NCI-H1048 (cell line): Measurements from ENCODE around the gene GP5.
A peak's percentile ranks its signal among the peaks of the same experiment; 100 is the strongest.

Experiments used
- DNase-seq: peaks from one replicate; lab custom pipeline; 2025; lab: John Stamatoyannopoulos, UW

GP5 gene, protein sequence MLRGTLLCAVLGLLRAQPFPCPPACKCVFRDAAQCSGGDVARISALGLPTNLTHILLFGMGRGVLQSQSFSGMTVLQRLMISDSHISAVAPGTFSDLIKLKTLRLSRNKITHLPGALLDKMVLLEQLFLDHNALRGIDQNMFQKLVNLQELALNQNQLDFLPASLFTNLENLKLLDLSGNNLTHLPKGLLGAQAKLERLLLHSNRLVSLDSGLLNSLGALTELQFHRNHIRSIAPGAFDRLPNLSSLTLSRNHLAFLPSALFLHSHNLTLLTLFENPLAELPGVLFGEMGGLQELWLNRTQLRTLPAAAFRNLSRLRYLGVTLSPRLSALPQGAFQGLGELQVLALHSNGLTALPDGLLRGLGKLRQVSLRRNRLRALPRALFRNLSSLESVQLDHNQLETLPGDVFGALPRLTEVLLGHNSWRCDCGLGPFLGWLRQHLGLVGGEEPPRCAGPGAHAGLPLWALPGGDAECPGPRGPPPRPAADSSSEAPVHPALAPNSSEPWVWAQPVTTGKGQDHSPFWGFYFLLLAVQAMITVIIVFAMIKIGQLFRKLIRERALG

DNA sequence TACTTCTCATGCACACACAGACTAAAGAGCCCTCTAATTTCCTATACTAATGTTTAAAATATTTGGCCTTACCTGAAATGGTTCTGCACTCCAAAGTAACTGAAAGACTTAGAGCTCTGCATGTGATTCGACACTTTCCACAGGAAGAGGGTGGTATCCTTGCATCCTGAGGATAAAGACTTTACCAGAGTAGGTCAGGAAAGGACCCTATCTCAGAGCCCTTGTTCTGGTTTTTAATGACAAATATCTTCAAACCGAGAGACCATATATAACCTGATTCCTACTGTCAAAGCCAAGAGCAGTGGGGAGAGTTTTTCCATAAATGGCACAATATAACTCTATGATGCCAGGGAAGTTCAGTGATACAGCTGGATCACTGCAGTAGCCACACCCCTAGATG, at the start of gene GP5:
GP5 (minus strand) TSS at position 101 of the 400 bp plus-strand sequence. CDS start 984 bp downstream, outside the sequence.
- no peak for DNase-seq

DNA sequence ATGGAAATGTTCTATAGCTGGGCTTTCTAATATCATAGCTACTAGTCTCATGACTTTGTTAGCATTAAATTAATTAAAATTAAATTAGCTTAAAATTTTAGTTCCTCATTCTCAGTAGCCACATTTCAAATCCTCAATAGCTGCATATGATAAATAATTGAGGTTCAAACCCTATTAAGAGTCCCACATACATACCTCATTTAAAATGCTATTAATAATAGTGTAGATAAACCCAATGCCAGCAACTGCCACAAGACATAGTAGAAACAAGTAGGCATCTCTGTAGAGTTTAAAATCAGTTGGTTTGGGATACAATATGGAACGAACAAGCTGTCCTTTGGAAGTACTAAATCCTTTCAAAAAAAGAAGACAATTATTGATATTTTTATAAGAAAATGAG, 48.6 kb upstream of the GP5 start:
- DNase-seq, result no peak

DNA sequence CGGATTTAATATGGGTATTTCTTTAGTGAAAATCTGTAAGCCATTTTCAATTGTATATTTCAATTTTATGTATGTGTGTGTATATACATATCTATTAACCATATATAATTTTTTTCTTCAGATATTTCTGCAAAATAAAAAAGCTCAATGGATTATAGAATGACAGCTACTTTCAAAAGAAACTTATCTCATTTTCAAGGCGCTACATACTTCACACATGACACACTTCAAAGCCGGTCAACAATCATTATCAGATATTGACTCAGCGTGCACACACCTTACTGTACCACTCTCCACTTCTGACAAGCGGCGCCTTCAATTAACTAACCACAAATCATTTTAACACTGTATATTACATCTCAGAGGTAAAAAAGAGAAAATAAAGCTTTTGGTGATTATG, 48.1 kb upstream of the GP5 start:
- DNase-seq, result no peak

DNA sequence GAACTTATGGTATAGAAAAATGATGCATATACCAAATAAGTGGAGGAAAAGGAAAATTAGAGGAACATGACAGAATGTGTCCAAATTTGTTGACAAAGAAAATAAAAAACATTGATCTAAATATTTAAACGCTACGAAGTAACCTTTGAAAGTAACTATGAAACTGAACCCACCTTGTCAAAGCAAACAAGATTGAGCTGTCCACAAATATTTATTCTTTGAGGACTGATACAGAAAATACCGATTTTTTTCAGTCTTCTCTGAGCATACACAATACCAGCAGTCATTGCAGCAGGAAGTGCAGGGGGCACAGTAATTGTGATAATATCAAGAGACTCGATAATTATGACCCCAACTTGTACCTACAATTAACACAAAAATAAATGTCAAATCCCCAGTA, 47.7 kb upstream of the GP5 start:
- no peak for DNase-seq

DNA sequence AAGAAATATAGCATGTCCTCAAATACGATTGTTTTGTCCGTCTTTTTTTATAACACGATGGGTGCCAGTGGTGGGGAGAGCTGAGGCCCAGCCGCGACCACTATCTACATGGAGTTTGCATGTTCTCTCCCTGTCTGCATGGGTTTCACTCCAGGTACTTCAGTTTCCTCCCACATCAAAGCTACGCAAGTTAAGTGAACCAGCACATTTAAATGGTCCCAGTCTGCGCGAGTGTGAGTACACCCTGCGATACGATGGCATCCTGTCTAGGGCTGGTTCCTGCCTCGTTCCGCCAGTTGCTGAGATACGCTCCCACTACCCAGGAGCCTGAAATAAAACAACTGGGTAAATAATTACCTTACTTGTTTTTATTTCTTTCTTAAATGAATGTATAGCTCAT, 47.1 kb upstream of the GP5 start:
- no peak for DNase-seq

DNA sequence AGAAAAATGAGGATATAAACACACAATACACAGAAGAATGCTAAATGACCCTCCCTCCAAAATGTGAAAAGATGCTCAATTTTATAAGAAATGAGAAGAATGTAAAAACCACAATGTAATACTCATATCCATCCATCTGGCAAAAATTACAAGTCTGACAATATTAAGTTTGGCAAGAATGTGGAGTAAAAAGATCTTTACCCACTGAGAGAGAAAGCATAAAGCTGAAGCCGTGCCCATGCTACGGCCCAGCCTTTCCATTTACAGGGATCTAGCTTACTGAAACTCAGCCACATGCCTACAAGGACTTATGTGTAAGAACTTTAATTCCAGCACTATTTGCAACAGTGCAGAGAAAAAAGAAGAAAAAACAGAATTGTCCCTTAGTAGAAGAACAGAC, 44.8 kb upstream of the GP5 start:
- no peak for DNase-seq

DNA sequence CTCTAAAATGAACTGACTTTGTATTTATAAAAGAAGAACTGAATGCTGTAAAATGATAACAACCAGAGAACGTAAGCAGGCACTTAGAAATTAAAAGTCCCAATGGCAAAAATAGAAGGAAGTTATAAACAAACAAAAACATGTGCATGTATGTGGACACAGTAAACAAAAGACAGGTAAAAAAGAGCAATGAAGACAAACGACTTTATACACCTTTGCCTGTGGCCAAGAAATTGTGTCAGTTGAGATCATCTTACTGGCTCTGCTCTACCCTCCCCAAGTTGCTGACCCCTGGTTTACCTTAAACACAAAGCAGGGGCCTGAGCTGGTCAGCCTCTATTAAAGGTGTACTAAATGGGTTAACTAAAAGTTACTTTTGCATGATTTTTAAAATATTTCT, 41.7 kb upstream of the GP5 start:
- no peak for DNase-seq

DNA sequence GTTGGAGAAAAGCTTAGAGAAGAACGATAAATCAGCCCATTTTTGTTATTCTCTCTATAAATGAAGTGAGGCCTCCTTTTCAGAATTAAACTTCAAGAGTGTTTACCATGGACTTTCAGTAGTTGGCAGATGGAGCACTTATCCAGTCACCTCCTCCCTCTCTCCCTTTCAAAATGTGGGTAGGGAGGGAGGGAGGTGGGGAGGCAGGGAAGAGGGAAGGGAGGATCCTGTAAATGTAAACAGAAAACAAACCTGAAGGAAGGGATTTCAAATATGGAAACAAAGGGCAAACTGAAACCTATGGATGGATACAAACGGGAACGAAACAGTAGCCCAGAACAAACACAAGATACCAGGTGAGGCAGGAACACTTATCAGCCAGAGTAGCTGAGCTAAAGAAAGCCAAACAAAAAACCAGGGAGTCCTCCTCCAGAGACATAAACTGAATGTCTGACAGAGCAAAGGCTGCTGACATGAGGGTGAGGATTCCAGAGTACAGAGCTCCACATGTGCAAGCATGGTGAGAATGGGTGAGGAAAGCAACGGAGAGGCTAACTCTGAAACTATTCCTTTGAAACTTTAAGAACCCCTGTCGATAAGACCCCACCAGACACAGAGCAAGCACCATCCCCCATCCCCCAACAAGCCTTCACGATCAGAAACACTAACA, 41.0 kb upstream of the GP5 start:
- DNase-seq, result no peak

DNA sequence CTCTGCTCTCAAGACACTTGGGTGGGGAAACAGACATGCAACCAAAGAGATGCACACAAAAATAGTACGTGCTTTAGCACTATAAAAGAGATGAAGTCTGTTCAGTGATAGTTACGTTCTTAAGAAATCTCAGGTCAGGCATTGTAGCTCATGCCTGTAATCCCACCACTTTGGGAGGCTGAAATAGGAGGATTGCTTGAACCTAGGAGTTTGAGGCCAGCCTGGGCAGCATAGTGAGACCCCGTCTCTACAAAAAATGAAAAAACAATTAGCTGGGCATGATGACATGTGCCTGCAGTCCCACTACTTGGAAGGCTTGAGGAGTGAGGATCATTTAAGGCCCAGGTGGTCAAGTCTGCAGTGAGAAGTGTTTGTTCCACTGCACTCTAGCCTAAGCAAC, 35.4 kb upstream of the GP5 start:
- no peak for DNase-seq

DNA sequence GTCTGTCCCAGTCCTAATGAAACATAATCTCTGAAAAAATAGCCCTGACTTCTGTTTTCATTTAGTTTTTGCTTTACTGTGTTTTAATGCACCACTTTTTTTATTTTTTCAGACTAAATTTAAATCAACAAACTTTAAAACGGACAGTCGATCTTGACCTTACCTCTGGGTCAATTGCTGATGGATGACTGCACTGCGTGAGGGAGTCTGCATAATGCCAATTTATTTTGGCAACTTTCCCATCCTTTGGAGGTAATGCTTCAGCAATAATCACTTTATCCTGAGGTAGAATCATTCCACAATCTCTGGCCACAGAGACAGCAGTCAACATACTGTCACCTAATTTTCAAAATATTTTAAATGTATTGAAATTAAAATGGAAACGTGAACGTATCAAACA, 32.5 kb upstream of the GP5 start:
- DNase-seq, result no peak

DNA sequence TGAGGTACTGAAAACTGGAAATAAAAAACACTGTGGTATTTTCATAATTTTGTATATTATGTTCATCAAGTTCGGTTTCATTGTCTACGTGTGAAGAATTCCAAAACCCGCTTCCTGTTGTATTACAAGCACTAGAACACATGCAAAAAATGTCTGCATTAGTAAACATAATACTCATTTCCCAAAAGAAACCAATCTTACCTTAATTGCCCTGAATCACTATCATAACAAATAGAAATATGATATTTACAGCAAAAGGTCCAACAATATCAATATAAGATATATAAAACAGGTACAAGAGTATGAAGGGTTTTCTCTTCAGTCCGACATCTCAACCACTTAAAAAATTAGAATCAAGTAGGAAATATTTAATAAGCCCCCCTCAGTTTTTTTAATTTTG, 26.3 kb upstream of the GP5 start:
- DNase-seq, result no peak

DNA sequence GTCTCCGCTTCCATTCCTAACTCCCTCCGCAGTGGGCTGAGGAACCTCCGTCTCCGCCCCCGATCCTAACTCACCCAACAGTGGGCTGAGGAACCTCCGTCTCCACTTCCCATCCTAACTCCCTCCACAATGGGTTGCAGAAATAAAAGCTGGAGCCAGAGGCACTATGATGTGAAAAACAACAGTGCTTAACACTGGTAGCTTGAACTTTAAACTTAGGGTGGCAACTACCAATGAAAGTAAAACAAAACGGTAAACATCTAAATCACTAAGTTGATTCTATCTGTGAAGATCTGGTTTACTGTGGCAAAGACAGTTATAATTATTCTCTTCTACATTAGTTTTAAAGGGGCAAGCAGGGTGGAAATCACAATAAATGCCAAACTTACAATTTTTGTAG, 25.9 kb upstream of the GP5 start:
- no peak for DNase-seq

DNA sequence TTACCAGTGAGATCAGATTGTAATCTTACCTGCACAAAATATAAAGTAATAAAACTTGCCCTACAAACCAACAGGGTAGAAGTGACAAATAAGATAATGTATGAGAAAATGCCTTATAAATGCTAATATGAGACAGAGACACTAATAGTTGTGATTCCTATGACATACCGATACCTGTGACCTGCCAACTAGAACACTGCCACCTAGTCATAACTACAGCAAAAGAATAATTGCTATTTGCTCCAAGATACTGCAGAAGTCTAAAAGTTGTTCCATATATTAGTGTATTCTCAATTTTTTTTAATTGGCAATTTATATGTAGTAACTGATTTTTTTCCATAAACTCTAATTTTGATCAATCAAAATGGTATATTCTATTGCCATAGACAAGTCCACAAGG, 25.3 kb upstream of the GP5 start:
- DNase-seq, result no peak

DNA sequence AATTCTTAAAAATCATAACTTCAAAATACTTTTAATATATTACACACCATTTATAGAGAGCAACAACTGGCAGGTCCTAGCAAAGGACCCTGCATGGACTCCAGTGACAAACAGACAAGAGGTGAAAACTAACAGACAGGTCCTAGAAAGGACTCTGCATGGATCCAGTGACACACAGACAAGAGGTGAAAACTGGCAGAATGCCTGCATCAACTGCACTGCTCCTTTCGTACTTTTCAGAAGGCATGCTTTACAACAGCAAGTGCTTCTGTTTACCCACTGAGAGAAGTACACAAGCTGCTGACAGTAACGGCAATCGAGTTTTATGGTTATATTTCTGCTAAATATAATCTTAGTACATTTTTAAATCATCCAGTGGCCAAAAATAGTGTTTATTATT, 24.3 kb upstream of the GP5 start:
- DNase-seq, result no peak

DNA sequence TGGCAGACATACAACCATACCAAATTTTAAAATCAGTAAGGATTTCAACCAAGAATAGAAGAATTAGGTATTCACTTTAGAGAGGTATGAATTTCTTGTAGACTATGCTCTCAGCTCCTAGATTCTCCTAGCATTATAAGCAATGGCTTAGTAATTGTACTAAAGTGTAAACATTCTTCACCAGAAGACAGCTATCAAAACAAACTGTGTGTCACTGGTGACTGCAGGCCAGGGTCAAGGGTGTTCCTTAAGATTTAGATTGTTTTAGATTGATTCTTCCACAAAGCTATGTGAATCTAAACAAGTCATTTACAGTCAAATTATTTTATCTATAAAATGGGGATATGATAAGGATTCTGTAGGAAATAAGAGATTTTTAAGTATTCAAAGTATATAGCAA, 23.1 kb upstream of the GP5 start:
- no peak for DNase-seq

DNA sequence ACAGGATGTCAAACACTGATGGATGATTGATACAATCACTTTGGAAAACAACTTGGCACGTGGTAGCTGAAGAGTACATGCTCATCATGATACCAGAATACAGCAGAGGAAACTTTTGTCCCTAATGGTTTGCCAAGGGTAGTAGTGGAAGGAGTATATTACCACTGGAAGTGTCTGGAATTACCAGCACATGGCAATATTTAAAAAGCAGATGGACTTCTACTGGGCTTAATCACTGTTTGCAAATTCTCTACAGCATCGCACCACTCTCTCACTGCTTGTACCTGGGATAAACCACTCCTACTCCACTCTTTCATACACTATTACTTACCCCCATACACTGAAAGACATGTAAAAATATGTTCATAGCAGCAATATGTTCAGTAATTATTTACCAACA, 19.6 kb upstream of the GP5 start:
- no peak for DNase-seq

DNA sequence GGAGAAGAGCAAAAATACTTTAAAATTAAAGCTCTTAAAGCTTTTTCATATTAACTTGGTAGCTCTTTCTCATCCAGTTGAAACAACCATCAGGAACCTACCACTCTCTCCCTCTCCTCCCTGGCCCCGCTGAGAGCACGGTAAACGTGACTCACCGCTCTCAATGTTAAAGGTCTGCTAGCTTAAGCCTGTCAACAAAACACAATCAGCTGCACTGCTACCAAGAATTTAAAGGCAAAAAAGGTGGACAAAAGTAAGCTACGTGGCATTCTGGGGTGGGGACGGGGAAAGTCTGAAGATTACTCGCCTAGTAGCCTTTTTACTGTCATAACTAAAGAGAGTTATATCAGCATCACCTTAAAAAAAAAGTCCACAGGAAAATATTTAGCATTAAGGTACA, 8.4 kb upstream of the GP5 start:
- DNase-seq, result no peak

DNA sequence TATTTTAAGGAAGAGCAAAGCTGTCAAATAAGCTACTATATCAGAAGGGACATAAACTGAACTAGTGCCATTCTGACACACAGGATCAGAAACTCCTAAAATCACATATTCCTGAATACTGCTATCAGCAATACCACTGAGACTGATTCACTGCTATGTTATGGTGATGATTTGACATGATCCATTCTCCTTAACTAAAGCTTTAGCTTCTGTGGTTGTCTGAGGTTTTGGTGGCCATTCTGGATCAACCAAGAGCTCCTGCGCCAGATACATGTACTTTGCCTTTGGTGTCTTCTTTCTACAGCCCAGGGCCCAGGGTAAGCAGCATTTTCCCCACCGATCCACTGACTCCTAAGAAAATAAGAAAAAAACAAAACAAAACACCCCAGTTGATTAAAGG, 6.7 kb upstream of the GP5 start:
- no peak for DNase-seq

DNA sequence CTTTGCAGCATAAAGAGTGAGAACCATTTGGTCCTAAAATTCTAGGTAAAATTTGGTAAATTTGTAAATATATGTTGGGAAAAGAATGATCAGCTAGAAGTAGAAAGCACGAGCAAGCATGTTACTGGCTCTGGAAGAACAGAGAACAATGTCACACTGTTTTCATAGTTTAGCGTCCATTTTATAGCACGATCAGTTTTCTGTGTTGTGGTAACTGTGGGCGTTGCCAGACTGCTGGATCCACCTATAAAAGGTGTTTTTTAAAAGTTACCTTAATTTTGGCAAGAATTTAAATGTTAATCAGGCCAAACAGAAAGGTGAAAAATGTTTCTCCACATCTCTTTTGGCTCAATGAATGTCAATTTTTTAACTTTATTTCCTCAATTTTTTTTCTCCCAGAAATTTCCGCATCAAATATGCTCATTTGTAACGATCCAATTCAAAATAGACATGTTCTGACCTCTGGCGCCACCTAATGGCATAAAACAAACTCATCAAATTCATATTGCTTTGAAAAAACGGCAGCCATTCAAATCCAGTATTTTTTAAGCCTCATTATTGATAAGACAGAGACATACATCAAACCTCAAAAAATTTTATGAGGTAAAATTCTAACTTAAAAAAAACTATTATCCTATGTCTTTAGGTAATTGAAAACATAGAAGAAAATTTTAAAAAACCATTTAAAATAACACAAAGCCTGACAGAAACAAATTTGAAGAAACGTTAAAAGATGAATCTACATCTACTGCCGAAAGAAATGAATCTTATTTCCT, 5.5 kb upstream of the GP5 start:
- peak; percentile 33 for DNase-seq

DNA sequence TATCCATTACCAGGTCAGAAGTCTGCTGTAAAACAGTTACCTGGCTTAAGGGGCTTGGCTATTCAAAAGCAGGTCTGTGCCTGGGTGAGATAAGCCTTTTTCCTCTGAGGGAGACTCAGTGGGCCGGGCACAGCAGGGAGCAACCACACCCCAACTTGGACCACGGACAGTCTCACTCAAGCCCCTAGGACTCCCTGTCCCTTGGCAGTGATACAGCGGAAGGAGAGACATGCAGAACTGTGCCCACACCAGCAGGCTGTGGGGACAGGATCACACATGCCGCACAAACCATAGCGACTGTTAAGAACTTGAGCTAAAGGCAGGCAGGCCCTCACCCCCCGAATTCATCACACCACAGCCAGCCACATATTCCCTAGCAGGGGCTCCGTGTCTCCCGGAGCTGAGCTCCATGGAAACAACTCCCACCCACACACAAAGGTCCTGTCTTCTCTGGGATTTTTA, 2.8 kb upstream of the GP5 start:
- DNase-seq, result no peak

DNA sequence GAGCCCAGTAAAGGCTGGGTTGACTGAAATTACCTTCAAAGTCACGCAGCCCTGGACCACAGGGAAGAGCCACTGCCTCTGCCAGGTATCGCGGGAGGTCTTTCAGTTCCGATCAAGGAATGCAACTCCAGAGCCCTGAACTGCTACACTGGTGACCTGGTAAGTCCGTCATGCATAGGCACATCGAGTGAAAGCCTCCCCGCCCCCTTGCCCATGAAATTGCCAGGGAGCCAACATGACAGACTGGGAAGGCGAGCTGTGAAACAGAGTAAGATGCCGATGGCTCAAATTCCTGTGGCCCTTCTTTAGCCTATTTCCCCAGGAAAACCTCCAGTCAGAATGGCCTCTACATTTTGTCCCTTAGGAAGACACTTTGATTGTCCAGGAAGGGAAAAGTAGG, 2.3 kb upstream of the GP5 start:
- DNase-seq, result no peak

DNA sequence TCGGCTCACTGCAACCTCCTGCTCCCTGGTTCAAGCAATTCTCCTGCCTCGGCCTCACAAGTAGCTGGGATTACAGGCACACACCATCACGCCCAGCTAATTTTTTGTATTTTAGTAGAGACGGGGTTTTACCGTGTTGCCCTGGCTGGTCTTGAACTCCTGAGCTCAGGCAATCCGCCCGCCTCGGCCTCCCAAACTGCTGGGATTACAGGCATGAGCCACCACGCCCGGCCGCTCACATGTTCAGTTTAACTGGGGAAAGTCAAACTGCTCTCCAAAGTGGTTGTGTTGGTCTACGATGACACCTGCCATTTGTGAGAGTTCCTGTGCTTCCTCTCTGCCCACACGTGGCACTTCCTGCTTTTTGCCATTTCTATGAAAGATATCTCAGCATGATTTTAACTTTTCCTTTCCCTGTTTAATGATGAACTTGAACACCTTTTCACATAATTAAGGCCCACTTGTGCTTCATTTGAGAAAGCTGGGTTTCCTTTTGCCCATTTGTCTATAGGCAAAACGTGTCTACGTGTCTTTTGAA, 877 bp upstream of the GP5 start:
- no peak for DNase-seq
